Measurements from ENCODE around the gene ITLN1. TPM values are rescaled to one million over a fixed set of nuclear protein-coding genes. Genes with fewer than 3 reads are reported as not detected.

ITLN1 gene
- polyA plus RNA-seq, 1 experiment: not detected

DNA sequence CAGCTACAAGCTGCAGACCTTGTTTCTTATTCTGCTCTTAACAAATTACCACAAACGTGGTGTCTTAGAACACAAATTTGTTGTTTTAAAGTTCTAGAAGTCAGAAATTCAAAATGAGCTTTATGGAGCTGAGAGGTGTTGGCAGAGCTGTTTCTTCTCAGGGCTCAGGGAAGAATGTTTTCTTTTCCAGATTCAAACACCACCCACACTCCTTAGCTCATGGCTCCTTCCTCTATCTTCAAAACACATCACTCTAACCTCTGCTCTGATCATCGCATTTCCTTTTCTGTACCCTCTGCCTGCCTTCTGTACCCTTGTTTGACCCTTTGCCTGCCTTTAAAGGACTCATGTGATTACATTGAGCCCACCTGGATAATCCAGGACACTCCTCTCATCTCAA, 26.9 kb upstream of the ITLN1 start:
- H3K27me3 ChIP-seq (ENCODE audit: control insufficient read depth, insufficient read depth, low read length): no peaks in the 10 kb centered on the region
- H3K4me3 ChIP-seq (ENCODE audit: low read depth, low read length): no peak overlapping the region
- H3K9me3 ChIP-seq (ENCODE audit: control insufficient read depth, insufficient read depth, low read length): no peaks in the 10 kb centered on the region
- no peak overlapping the region for H3K27ac ChIP-seq (ENCODE audit: low read depth, low read length)
- CTCF ChIA-PET: no interaction called here
- TF ChIP-seq, protein P1, sequence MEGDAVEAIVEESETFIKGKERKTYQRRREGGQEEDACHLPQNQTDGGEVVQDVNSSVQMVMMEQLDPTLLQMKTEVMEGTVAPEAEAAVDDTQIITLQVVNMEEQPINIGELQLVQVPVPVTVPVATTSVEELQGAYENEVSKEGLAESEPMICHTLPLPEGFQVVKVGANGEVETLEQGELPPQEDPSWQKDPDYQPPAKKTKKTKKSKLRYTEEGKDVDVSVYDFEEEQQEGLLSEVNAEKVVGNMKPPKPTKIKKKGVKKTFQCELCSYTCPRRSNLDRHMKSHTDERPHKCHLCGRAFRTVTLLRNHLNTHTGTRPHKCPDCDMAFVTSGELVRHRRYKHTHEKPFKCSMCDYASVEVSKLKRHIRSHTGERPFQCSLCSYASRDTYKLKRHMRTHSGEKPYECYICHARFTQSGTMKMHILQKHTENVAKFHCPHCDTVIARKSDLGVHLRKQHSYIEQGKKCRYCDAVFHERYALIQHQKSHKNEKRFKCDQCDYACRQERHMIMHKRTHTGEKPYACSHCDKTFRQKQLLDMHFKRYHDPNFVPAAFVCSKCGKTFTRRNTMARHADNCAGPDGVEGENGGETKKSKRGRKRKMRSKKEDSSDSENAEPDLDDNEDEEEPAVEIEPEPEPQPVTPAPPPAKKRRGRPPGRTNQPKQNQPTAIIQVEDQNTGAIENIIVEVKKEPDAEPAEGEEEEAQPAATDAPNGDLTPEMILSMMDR (IDR thresholded peaks at IDR 0.05; ENCODE audit: low read depth, low read length): no peak
- POLR2A ChIA-PET: no interaction called here
- DNase-seq (ENCODE audit: low read depth, low spot score): no peak

DNA sequence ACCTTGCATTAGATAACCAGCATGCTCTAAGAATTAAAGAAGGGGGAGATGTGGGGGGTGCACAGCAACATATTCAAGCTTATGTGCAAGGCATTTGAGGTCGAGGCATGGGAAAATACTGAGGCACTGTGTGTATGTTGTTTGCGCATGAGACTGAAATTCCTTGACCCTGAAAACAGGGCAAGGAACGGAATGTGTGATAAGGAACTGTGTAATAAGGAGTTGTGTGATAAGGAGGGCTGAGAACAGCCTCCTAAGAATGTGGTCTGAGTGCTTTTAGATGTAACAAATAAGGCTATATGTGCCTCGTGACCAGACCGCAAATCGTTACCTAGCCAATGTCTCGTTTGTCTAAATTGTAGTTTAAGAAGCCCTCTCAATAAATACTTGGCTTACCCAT, 26.5 kb upstream of the ITLN1 start:
- POLR2A ChIA-PET: no interaction called here
- no peak for DNase-seq (ENCODE audit: low read depth, low spot score)
- no peaks in the 10 kb centered on the region for H3K27me3 ChIP-seq (ENCODE audit: control insufficient read depth, insufficient read depth, low read length)
- TF ChIP-seq, protein P1 (IDR thresholded peaks at IDR 0.05; ENCODE audit: low read depth, low read length): no peak
- H3K9me3 ChIP-seq (ENCODE audit: control insufficient read depth, insufficient read depth, low read length): no peaks in the 10 kb centered on the region
- CTCF ChIA-PET: no interaction called here
- no peak overlapping the region for H3K27ac ChIP-seq (ENCODE audit: low read depth, low read length)
- no peak overlapping the region for H3K4me3 ChIP-seq (ENCODE audit: low read depth, low read length)

DNA sequence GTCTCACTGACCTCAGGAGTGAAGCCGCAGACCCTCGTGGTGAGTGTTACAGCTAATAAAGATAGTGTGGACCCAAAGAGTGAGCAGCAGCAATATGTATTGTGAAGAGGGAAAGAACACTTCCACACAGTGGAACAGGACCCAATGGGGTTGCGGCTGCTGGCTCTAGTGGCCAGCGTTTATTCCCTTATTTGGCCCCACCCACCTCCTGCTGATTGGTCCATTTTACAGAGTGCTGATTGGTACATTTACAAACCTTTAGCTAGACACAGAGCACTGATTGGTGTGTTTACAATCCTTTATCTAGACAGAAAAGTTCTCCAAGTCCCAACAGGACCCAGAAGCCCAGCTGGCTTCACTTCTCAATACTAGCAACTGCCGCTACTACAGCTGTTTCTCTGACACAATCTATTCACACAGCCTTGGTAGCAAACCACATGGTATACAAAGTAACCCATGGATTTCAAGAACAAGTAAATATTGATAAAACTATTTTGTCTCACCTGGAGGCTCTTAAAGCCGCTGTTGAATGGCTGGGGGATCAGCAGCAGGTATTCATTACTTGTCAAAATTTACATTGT, 25.3 kb upstream of the ITLN1 start:
- H3K4me3 ChIP-seq (ENCODE audit: low read depth, low read length): no peak overlapping the region
- POLR2A ChIA-PET: no interaction called here
- no peaks in the 10 kb centered on the region for H3K9me3 ChIP-seq (ENCODE audit: control insufficient read depth, insufficient read depth, low read length)
- CTCF ChIA-PET: interaction anchor here (0.6 kb wide), 1 partner anchor 862 kb away, joined by 3 read pairs; no protein-coding TSS in a partner anchor
- H3K27ac ChIP-seq (ENCODE audit: low read depth, low read length): no peak overlapping the region
- TF ChIP-seq, protein P1 (IDR thresholded peaks at IDR 0.05; ENCODE audit: low read depth, low read length): no peak
- H3K27me3 ChIP-seq (ENCODE audit: control insufficient read depth, insufficient read depth, low read length): no peaks in the 10 kb centered on the region
- no peak for DNase-seq (ENCODE audit: low read depth, low spot score)

DNA sequence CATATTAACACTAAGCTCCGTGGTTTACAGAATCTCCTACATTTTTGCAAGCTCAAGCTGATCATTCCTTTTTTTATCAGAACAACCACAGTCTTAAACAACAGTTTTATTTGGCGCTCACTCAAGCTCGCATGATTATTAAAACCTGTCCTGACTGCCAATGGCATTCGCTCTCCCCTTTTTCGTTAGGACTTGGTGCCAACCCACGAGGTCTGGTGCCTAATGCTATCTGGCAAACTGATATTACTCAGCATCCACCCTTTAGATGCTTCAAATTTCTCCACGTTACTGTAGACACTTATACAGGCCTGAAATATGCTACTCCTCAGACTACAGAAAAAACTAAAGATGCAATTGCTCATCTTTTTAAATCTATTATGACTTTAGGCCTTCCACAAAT, 23.0 kb upstream of the ITLN1 start:
- no peaks in the 10 kb centered on the region for H3K9me3 ChIP-seq (ENCODE audit: control insufficient read depth, insufficient read depth, low read length)
- H3K4me3 ChIP-seq (ENCODE audit: low read depth, low read length): no peak overlapping the region
- POLR2A ChIA-PET: no interaction called here
- no peaks in the 10 kb centered on the region for H3K27me3 ChIP-seq (ENCODE audit: control insufficient read depth, insufficient read depth, low read length)
- TF ChIP-seq, protein P1 (IDR thresholded peaks at IDR 0.05; ENCODE audit: low read depth, low read length): no peak
- DNase-seq (ENCODE audit: low read depth, low spot score): no peak
- H3K27ac ChIP-seq (ENCODE audit: low read depth, low read length): no peak overlapping the region
- CTCF ChIA-PET: no interaction called here

DNA sequence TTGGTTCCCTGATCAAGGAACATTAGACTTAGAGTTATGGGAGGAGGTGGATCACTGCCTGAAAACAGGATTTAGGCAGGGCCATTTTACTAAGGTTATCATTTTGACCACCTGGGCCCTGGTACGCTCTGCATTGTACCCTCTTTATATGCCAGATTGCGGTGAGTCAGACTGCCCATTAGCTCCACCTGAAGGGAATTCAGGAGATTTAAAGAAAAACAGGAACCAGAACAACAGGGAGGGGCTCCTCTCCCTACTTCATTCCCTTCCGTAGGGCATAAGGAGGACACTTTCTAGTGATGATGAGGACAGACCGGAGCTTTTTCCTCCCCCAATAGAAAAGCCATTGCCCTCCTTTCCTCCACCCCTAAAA, 20.6 kb upstream of the ITLN1 start:
- no peak for DNase-seq (ENCODE audit: low read depth, low spot score)
- Histone ChIP-seq H3K27me3 (ENCODE audit: control insufficient read depth, insufficient read depth, low read length) (no peaks in the 10 kb centered on the region), H3K27ac (ENCODE audit: low read depth, low read length) (no peak overlapping the region), H3K9me3 (ENCODE audit: control insufficient read depth, insufficient read depth, low read length) (no peaks in the 10 kb centered on the region), H3K4me3 (ENCODE audit: low read depth, low read length) (no peak overlapping the region)
- ChIA-PET CTCF (no interaction called here), POLR2A (no interaction called here)
- TF ChIP-seq, protein P1 (IDR thresholded peaks at IDR 0.05; ENCODE audit: low read depth, low read length): no peak
